ENCODE data around the gene RRP7A. TPM values are rescaled to one million over a fixed set of nuclear protein-coding genes. Genes with fewer than 3 reads are reported as not detected.
A peak's percentile ranks its signal among the peaks of the same experiment; 100 is the strongest.
"Not testable (repeated sequence)": the region's sequence is repeated elsewhere in the genome, so short reads cannot be mapped to it uniquely, and the experiment has no call there.

The RRP7A gene
- total RNA-seq, 3 donors from 2014 or later: 19.0 to 31.8 (median 25.6) TPM

GRCh38 chr22:42522546-42522945, 3.0 kb upstream of the RRP7A start:
- H3K27ac ChIP-seq: no peak overlapping the region
- no peak overlapping the region for H3K4me3 ChIP-seq
- H3K9me3 ChIP-seq: no peaks in the 10 kb centered on the region
- intact Hi-C loops (cut with DNase I; ENCODE audit: low total_unique reads): no loop called here
- H3K27me3 ChIP-seq: no peaks in the 10 kb centered on the region
- no peak for TF ChIP-seq CTCF (IDR thresholded peaks at IDR 0.05)
- TF ChIP-seq POLR2A (IDR thresholded peaks at IDR 0.05): no peak
- no peak for TF ChIP-seq POLR2AphosphoS5 (IDR thresholded peaks at IDR 0.05)
- H3K4me1 ChIP-seq: no peaks in the 10 kb centered on the region
- no peak for DNase-seq (ENCODE audit: low spot score in 2 of 2)
- H3K36me3 ChIP-seq: no peaks in the 10 kb centered on the region

GRCh38 chr22:42521228-42521546, 1.6 kb upstream of the RRP7A start:
- H3K36me3 ChIP-seq: no peaks in the 10 kb centered on the region
- intact Hi-C loops (cut with DNase I; ENCODE audit: low total_unique reads): no loop called here
- TF ChIP-seq CTCF (IDR thresholded peaks at IDR 0.05) (no peak), POLR2A (IDR thresholded peaks at IDR 0.05) (no peak), POLR2AphosphoS5 (IDR thresholded peaks at IDR 0.05) (no peak)
- no peaks in the 10 kb centered on the region for H3K9me3 ChIP-seq
- H3K27me3 ChIP-seq: no peaks in the 10 kb centered on the region
- no peak for DNase-seq (ENCODE audit: low spot score in 2 of 2)
- no peak overlapping the region for H3K4me3 ChIP-seq
- no peaks in the 10 kb centered on the region for H3K4me1 ChIP-seq
- no peak overlapping the region for H3K27ac ChIP-seq

- H3K4me1 ChIP-seq; H3K9me3 ChIP-seq; H3K36me3 ChIP-seq; intact Hi-C loops (cut with DNase I; ENCODE audit: low total_unique reads); H3K27me3 ChIP-seq; DNase-seq (ENCODE audit: low spot score in 2 of 2): not testable (repeated sequence)
- peak overlapping the region; percentile 70 to 85 for H3K27ac ChIP-seq
- H3K4me3 ChIP-seq: peak overlapping the region; percentile 78 to 84 (median 79)
These were observed 715 bp downstream of the RRP7A start for GRCh38 chr22:42518638-42519524.

- H3K27me3 ChIP-seq; H3K9me3 ChIP-seq; DNase-seq (ENCODE audit: low spot score in 2 of 2); H3K4me3 ChIP-seq; H3K27ac ChIP-seq; H3K36me3 ChIP-seq; intact Hi-C loops (cut with DNase I; ENCODE audit: low total_unique reads); H3K4me1 ChIP-seq: not testable (repeated sequence)
These were observed 2.5 kb downstream of the RRP7A start for GRCh38 chr22:42517103-42517502.

GRCh38 chr22:42515896-42516295, 3.7 kb downstream of the RRP7A start:
- Histone ChIP-seq H3K36me3 (no peaks in the 10 kb centered on the region), H3K4me3 (no peak overlapping the region), H3K9me3 (no peaks in the 10 kb centered on the region), H3K27me3 (no peaks in the 10 kb centered on the region), H3K27ac (no peak overlapping the region), H3K4me1 (no peaks in the 10 kb centered on the region)
- intact Hi-C loops (cut with DNase I; ENCODE audit: low total_unique reads): no loop called here
- TF ChIP-seq CTCF (IDR thresholded peaks at IDR 0.05): no peak
- no peak for TF ChIP-seq POLR2A (IDR thresholded peaks at IDR 0.05)
- no peak for TF ChIP-seq POLR2AphosphoS5 (IDR thresholded peaks at IDR 0.05)
- no peak for DNase-seq (ENCODE audit: low spot score in 2 of 2)

GRCh38 chr22:42515304-42515703, 4.3 kb downstream of the RRP7A start:
- H3K4me1 ChIP-seq; H3K9me3 ChIP-seq; intact Hi-C loops (cut with DNase I; ENCODE audit: low total_unique reads); H3K4me3 ChIP-seq; H3K36me3 ChIP-seq; DNase-seq (ENCODE audit: low spot score in 2 of 2); H3K27me3 ChIP-seq; H3K27ac ChIP-seq: not testable (repeated sequence)

GRCh38 chr22:42514331-42514730, 5.3 kb downstream of the RRP7A start:
- H3K27me3 ChIP-seq; H3K27ac ChIP-seq; H3K4me1 ChIP-seq; H3K9me3 ChIP-seq; H3K36me3 ChIP-seq; DNase-seq (ENCODE audit: low spot score in 2 of 2); H3K4me3 ChIP-seq; intact Hi-C loops (cut with DNase I; ENCODE audit: low total_unique reads): not testable (repeated sequence)

Measured in breast epithelium (tissue), 4 donors.